Cardiac fibroblast (primary cell): ENCODE measurements around the gene ICAM3.

ENCODE experiments used
- DNase-seq, 2 donors: peaks; one replicate each; pipeline versions ENCODE4 v3.0.0 to v3.0.0-alpha.2; 2010; ENCODE audit warnings: low read depth in 2 of 2
- H3K4me3 ChIP-seq, 2 donors: replicated peaks in 1 of 2; 1 replicate in 1 of 2; 2 replicates in 1 of 2; pipeline ENCODE4 v1.5.1; 2011; ENCODE audit warnings: low read depth in 2 of 2, low read length in 2 of 2, mild to moderate bottlenecking in 2 of 2, moderate library complexity in 1 of 2
- TF ChIP-seq, protein P1 (sequence below): IDR thresholded peaks from one replicate; pipeline ENCODE4 v1.5.1; 2011; ENCODE audit warnings: low read depth, mild to moderate bottlenecking, low read length, inconsistent platforms

The ICAM3 gene

DNA sequence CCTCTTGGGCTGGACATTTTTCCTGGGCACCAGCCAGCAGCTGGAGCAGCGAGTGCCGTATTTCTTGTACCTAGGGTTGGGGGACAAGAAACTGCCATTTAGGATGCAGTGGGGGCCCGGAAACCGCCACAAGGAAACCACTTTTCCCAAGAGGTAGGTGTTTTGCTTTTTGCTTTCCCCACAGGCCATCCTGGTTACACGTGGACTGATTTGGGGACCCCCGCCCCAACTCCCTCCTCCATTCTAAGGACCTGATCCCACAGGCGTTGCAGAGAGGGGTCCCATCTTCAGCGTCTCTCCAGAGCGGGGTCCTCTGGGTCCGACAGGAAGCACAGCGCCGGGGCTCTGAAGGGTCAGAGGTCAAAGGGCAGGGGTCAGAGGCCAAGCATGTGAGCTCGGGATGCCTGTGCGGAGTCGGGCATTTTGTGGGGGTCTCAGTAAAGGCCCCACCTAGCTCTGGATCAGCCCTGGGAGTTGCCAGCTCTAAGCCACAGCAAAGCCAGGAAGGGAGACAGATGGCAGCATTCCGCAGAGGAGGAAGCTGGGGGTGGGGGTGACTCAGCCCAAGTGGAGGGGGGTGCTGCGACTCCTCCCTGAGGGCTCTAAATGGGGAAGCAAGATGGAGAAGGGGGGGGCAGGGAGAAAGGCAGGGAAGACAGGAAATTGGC lies 34.2 kb downstream of the ICAM3 start:
- no peak overlapping the region for H3K4me3 ChIP-seq
- DNase-seq, result no peak
- TF ChIP-seq, protein P1, sequence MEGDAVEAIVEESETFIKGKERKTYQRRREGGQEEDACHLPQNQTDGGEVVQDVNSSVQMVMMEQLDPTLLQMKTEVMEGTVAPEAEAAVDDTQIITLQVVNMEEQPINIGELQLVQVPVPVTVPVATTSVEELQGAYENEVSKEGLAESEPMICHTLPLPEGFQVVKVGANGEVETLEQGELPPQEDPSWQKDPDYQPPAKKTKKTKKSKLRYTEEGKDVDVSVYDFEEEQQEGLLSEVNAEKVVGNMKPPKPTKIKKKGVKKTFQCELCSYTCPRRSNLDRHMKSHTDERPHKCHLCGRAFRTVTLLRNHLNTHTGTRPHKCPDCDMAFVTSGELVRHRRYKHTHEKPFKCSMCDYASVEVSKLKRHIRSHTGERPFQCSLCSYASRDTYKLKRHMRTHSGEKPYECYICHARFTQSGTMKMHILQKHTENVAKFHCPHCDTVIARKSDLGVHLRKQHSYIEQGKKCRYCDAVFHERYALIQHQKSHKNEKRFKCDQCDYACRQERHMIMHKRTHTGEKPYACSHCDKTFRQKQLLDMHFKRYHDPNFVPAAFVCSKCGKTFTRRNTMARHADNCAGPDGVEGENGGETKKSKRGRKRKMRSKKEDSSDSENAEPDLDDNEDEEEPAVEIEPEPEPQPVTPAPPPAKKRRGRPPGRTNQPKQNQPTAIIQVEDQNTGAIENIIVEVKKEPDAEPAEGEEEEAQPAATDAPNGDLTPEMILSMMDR, result no peak

- H3K4me3 ChIP-seq, result no peak overlapping the region
- TF ChIP-seq, protein P1, result no peak
- DNase-seq, result no peak
Measured at GRCh38 chr19:10299545-10300458, 39.6 kb downstream of the ICAM3 start.

- TF ChIP-seq, protein P1, result no peak
- peak overlapping the region in 1 of 2 donors; percentile 14 for H3K4me3 ChIP-seq
- no peak for DNase-seq
Measured at GRCh38 chr19:10295847-10296591, 43.4 kb downstream of the ICAM3 start.

DNA sequence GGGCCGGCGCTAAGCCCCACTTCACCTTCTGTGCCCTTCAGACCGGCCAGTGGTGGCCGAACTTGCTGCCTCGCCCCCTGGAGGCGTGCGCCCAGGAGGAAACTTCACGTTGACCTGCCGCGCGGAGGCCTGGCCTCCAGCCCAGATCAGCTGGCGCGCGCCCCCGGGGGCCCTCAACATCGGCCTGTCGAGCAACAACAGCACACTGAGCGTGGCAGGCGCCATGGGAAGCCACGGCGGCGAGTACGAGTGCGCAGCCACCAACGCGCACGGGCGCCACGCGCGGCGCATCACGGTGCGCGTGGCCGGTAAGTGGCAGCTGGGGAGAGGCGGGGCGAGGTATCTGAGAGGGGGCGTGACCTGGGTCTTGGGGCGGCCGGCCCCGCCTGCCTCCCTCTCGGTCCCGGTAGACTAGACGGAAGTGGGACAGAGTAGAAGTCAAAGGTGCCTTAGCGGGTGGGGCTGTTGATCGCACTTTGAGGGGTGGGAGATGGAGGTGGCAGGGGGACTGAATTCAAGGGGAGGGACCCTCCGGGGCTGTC lies 44.0 kb downstream of the ICAM3 start:
- peak in 1 of 2 donors; percentile 42 for DNase-seq
- TF ChIP-seq, protein P1, result peak; percentile 14
- peak overlapping the region in 1 of 2 donors; percentile 14 for H3K4me3 ChIP-seq

DNA sequence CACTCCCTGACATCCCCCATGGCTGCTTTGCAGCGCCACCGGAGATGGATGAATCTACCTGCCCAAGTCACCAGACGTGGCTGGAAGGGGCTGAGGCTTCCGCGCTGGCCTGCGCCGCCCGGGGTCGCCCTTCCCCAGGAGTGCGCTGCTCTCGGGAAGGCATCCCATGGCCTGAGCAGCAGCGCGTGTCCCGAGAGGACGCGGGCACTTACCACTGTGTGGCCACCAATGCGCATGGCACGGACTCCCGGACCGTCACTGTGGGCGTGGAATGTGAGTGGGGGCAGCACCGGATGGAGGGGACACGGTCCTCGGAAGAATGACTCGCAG lies 45.1 kb downstream of the ICAM3 start:
- no peak overlapping the region for H3K4me3 ChIP-seq
- TF ChIP-seq, protein P1, result no peak
- no peak for DNase-seq

DNA sequence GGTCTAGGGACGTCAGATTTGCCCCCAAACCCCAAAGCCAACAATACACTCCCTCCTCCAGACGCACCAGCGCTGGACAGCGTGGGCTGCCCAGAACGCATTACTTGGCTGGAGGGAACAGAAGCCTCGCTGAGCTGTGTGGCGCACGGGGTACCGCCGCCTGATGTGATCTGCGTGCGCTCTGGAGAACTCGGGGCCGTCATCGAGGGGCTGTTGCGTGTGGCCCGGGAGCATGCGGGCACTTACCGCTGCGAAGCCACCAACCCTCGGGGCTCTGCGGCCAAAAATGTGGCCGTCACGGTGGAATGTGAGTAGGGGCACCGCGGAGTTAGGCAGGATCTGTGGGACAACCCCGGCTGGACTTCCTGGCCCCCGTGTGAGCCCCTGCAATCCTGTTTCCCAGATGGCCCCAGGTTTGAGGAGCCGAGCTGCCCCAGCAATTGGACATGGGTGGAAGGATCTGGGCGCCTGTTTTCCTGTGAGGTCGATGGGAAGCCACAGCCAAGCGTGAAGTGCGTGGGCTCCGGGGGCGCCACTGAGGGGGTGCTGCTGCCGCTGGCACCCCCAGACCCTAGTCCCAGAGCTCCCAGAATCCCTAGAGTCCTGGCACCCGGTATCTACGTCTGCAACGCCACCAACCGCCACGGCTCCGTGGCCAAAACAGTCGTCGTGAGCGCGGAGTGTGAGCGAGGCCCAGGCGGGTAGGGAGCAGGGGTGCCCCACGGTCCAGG lies 45.6 kb downstream of the ICAM3 start:
- DNase-seq, result no peak
- no peak overlapping the region for H3K4me3 ChIP-seq

More for the DNA sequence above, 45.6 kb downstream of the ICAM3 start:
- TF ChIP-seq, protein P1, result no peak
